Measurements from ENCODE around the gene TRIM69. TPM values are rescaled to one million over a fixed set of nuclear protein-coding genes. Genes with fewer than 3 reads are reported as not detected.

The TRIM69 gene
- total RNA-seq, 1 donor from 2014 or later = 19.6 TPM

- no peak overlapping the region for H3K4me3 Mint-ChIP-seq
- no peak for TF ChIP-seq CTCF (IDR thresholded peaks at IDR 0.05; ENCODE audit: unreplicated experiment)
- H3K4me1 Mint-ChIP-seq = peaks cover 10% of the 10 kb centered on the region
- no peak for DNase-seq (ENCODE audit: low spot score in 2 of 2, unreplicated experiment in 2 of 2)
- no peak overlapping the region for H3K27ac Mint-ChIP-seq
- no peaks in the 10 kb centered on the region for H3K9me3 Mint-ChIP-seq
- peaks cover 39% of the 10 kb centered on the region for H3K27me3 Mint-ChIP-seq (ENCODE audit: low read depth)
- no peaks in the 10 kb centered on the region for H3K36me3 Mint-ChIP-seq
These were observed 73.9 kb downstream of the TRIM69 start for GRCh38 chr15:44810237-44810636.

- H3K27ac Mint-ChIP-seq = no peak overlapping the region
These were observed 75.0 kb downstream of the TRIM69 start for GRCh38 chr15:44811337-44811736.

GRCh38 chr15:44812029-44812517 is 75.7 kb downstream of the TRIM69 start:
- peaks cover 3% of the 10 kb centered on the region for H3K4me1 Mint-ChIP-seq
- DNase-seq (ENCODE audit: low spot score in 2 of 2, unreplicated experiment in 2 of 2) = no peak
- H3K36me3 Mint-ChIP-seq = no peaks in the 10 kb centered on the region
- no peak overlapping the region for H3K4me3 Mint-ChIP-seq
- H3K27me3 Mint-ChIP-seq (ENCODE audit: low read depth) = peaks cover 37% of the 10 kb centered on the region
- H3K9me3 Mint-ChIP-seq = no peaks in the 10 kb centered on the region
- no peak overlapping the region for H3K27ac Mint-ChIP-seq
- no peak for TF ChIP-seq CTCF (IDR thresholded peaks at IDR 0.05; ENCODE audit: unreplicated experiment)

More at GRCh38 chr15:44811337-44811736, 75.0 kb downstream of the TRIM69 start:
- no peak overlapping the region for H3K4me3 Mint-ChIP-seq
- no peaks in the 10 kb centered on the region for H3K36me3 Mint-ChIP-seq
- peaks cover 39% of the 10 kb centered on the region for H3K27me3 Mint-ChIP-seq (ENCODE audit: low read depth)
- no peaks in the 10 kb centered on the region for H3K9me3 Mint-ChIP-seq
- no peak for TF ChIP-seq CTCF (IDR thresholded peaks at IDR 0.05; ENCODE audit: unreplicated experiment)
- H3K4me1 Mint-ChIP-seq = peaks cover 3% of the 10 kb centered on the region
- DNase-seq (ENCODE audit: low spot score in 2 of 2, unreplicated experiment in 2 of 2) = no peak

- TF ChIP-seq CTCF (IDR thresholded peaks at IDR 0.05; ENCODE audit: unreplicated experiment) = no peak
- no peak for DNase-seq (ENCODE audit: low spot score in 2 of 2, unreplicated experiment in 2 of 2)
- H3K36me3 Mint-ChIP-seq = no peaks in the 10 kb centered on the region
- H3K4me1 Mint-ChIP-seq = peaks cover 3% of the 10 kb centered on the region
- H3K27ac Mint-ChIP-seq = no peak overlapping the region
- H3K4me3 Mint-ChIP-seq = no peak overlapping the region
- peaks cover 37% of the 10 kb centered on the region for H3K27me3 Mint-ChIP-seq (ENCODE audit: low read depth)
- H3K9me3 Mint-ChIP-seq = no peaks in the 10 kb centered on the region
These were observed 76.9 kb downstream of the TRIM69 start for GRCh38 chr15:44813231-44813630.

Other genes with a start within 250 kb of the TRIM69 start
- gene EIF3J, start 199.4 kb upstream of the TRIM69 start, total RNA-seq = 75.7 to 80.2 TPM (median 77.8 TPM) in 3 replicates
- gene SPG11, start 72.9 kb upstream of the TRIM69 start, total RNA-seq = 84.6 to 90.0 TPM (median 85.9 TPM) in 3 replicates
- gene PATL2, start 25.2 kb upstream of the TRIM69 start, total RNA-seq = 0.66 to 1.3 TPM (median 1.1 TPM) in 3 replicates
- 237 to 256 TPM (median 240 TPM) in 3 replicates for gene B2M, start 25.0 kb upstream of the TRIM69 start, total RNA-seq
- not detected in 3 replicates for gene TERB2, start 220.2 kb downstream of the TRIM69 start, total RNA-seq

Data from mesothelial cell of epicardium (in vitro differentiated cells).